CD4-positive, alpha-beta T cell (primary cell): ENCODE data around the gene LIMK2. TPM values are rescaled to one million over a fixed set of nuclear protein-coding genes. Genes with fewer than 3 reads are reported as not detected.

ENCODE experiments used
- ATAC-seq: fragments of 200-7000 bp; cut with Tn5 transposase; one replicate; pipeline ENCODE4 v1.10.0; 2022; ENCODE audit warnings: mild to moderate bottlenecking; ENCODE audit not compliant: poor library complexity
- CTCF ChIA-PET: fragments of 350-600 bp; sonication (Branson Sonifier 250); formaldehyde crosslinking; loops from one replicate; lab custom pipeline; 2021; ENCODE audit warnings: antibody characterized with exemption, inconsistent platforms; lab: Charles Lee
- POLR2A ChIA-PET: fragments of 350-600 bp; sonication (Branson Sonifier 250); formaldehyde crosslinking; loops from one replicate; lab custom pipeline; 2021; ENCODE audit warnings: antibody characterized with exemption, inconsistent platforms; lab: Charles Lee
- DNase-seq, 14 experiments: peaks; one replicate each; pipeline ENCODE4 v3.0.0-alpha.2; 2013 to 2020; ENCODE audit warnings: mixed read lengths in 2 of 14
- H3K27ac ChIP-seq, 2 donors: one replicate each; pipeline versions ENCODE4 v1.5.1 to v1.7.0; 2013; ENCODE audit warnings: low read length in 2 of 2, low read depth in 1 of 2, mild to moderate bottlenecking in 1 of 2
- H3K27me3 ChIP-seq, 2 experiments: 1 replicate in 1 of 2; 2 replicates in 1 of 2; pipeline versions ENCODE4 v1.6.1 to v1.7.0; 2013; ENCODE audit warnings: low read length in 2 of 2, control low read depth in 1 of 2, mild to moderate bottlenecking in 1 of 2, moderate library complexity in 1 of 2; ENCODE audit not compliant: insufficient read depth in 2 of 2, control insufficient read depth in 1 of 2
- H3K36me3 ChIP-seq: one replicate; pipeline ENCODE4 v1.6.1; 2013; ENCODE audit warnings: low read length, control low read depth; ENCODE audit not compliant: insufficient read depth
- H3K4me1 ChIP-seq: one replicate; pipeline ENCODE4 v1.6.1; 2013; ENCODE audit warnings: low read length, control low read depth; ENCODE audit not compliant: insufficient read depth
- H3K4me3 ChIP-seq: one replicate; pipeline ENCODE4 v1.5.1; 2013; ENCODE audit warnings: mild to moderate bottlenecking, low read length, moderate library complexity
- H3K9me3 ChIP-seq, 2 experiments: 1 replicate in 1 of 2; 2 replicates in 1 of 2; pipeline versions ENCODE4 v1.6.1 to v1.7.0; 2013; ENCODE audit warnings: low read length in 2 of 2, mild to moderate bottlenecking in 2 of 2, control low read depth in 1 of 2, moderate library complexity in 1 of 2; ENCODE audit not compliant: control insufficient read depth in 1 of 2, insufficient read depth in 1 of 2
- H3K27ac Mint-ChIP-seq: one replicate; pipeline ENCODE4 v1.8.0; 2020; ENCODE audit warnings: mixed read lengths
- H3K27me3 Mint-ChIP-seq: one replicate; pipeline ENCODE4 v1.8.0; 2021; ENCODE audit warnings: mixed read lengths
- H3K36me3 Mint-ChIP-seq: one replicate; pipeline ENCODE4 v1.8.0; 2021; ENCODE audit warnings: low read depth, mixed read lengths
- H3K4me1 Mint-ChIP-seq: one replicate; pipeline ENCODE4 v1.8.0; 2021; ENCODE audit warnings: low read depth, mixed read lengths
- H3K4me3 Mint-ChIP-seq: one replicate; pipeline ENCODE4 v1.8.0; 2020; ENCODE audit warnings: mild to moderate bottlenecking, mixed read lengths
- H3K9me3 Mint-ChIP-seq: one replicate; pipeline ENCODE4 v1.8.0; 2020; ENCODE audit warnings: mixed read lengths
- CTCF ChIP-seq: fragments of 200-600 bp; IDR thresholded peaks from one replicate; pipeline ENCODE4 v1.8.0; 2022; ENCODE audit warnings: antibody characterized with exemption, mild to moderate bottlenecking
- intact Hi-C, 2 experiments: fragments of 100-400 bp; cut with DNase I in 1 of 2; cut with micrococcal nuclease in 1 of 2; formaldehyde crosslinking; loops; one replicate each; pipeline versions ENCODE4 v1.15.1 to v1.9.0; 2023 to 2025; cut with DNase I, micrococcal nuclease
- total RNA-seq, 174 experiments: library from RNA in 2 of 174; stranded (reverse) in 2 of 174; gene quantifications; one replicate each; pipeline ENCODE4 v1.2.3 and lab custom pipeline; 2021 to 2026

The LIMK2 gene
- total RNA-seq, 2 experiments from 2014 or later = 13.1 to 14.6 TPM

GRCh38 chr22:31178859-31179258 lies 33.2 kb upstream of the LIMK2 start:
- Histone ChIP-seq H3K27me3 (no peaks in the 10 kb centered on the region), H3K36me3 (peaks cover 32% of the 10 kb centered on the region), H3K9me3 (no peaks in the 10 kb centered on the region), H3K4me1 (peaks cover 3% of the 10 kb centered on the region), H3K27ac (no peak overlapping the region), H3K4me3 (no peak overlapping the region)
- CTCF ChIA-PET = interaction anchor here (0.6 kb wide), 1 partner anchor 277 kb away, joined by 4 read pairs; no protein-coding TSS in a partner anchor
- Mint-ChIP-seq H3K9me3 (no peaks in the 10 kb centered on the region), H3K4me1 (peaks cover 28% of the 10 kb centered on the region), H3K27me3 (no peaks in the 10 kb centered on the region), H3K27ac (no peak overlapping the region), H3K4me3 (no peak overlapping the region), H3K36me3 (peaks cover 62% of the 10 kb centered on the region)
- TF ChIP-seq CTCF = no peak
- ATAC-seq = no peak
- no peak for DNase-seq
- POLR2A ChIA-PET = no interaction called here
- intact Hi-C loops = no loop called here

DNA sequence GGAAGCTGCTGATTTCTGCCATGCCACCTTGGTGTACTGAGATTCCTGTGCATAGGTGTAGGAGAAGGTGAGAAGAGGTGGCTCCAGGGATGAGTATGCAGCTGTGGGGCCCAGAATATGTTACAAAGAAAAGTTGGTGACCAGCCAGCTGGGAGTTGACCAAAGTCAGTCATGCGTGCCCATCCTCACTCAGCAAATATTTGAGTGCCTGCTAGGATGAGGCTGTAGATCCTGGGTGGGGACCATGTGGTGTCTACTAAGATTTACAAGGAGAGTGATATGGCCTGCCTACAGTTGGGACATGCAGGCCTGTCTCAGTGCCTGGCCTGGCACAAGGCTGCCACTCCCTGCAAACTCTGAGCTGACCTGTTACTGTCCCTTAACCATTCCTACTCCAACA lies 32.8 kb upstream of the LIMK2 start:
- H3K9me3 ChIP-seq = no peaks in the 10 kb centered on the region
- H3K4me3 ChIP-seq = no peak overlapping the region
- intact Hi-C loops = no loop called here
- peaks cover 3% of the 10 kb centered on the region for H3K4me1 ChIP-seq
- H3K36me3 ChIP-seq = peaks cover 32% of the 10 kb centered on the region
- DNase-seq (no peak), ATAC-seq (no peak)
- H3K4me1 Mint-ChIP-seq = peaks cover 27% of the 10 kb centered on the region
- no peaks in the 10 kb centered on the region for H3K9me3 Mint-ChIP-seq
- ChIA-PET CTCF (interaction anchor here (0.6 kb wide), 1 partner anchor 278 kb away, joined by 4 read pairs; no protein-coding TSS in a partner anchor), POLR2A (no interaction called here)
- H3K27me3 ChIP-seq = no peaks in the 10 kb centered on the region
- no peak overlapping the region for H3K27ac ChIP-seq
- no peak overlapping the region for H3K4me3 Mint-ChIP-seq
- peaks cover 60% of the 10 kb centered on the region for H3K36me3 Mint-ChIP-seq
- H3K27ac Mint-ChIP-seq = no peak overlapping the region
- no peaks in the 10 kb centered on the region for H3K27me3 Mint-ChIP-seq
- TF ChIP-seq CTCF = no peak

- Mint-ChIP-seq H3K36me3 (peaks cover 72% of the 10 kb centered on the region), H3K27me3 (no peaks in the 10 kb centered on the region), H3K9me3 (no peaks in the 10 kb centered on the region), H3K4me1 (peaks cover 3% of the 10 kb centered on the region), H3K4me3 (no peak overlapping the region), H3K27ac (no peak overlapping the region)
- Histone ChIP-seq H3K27me3 (no peaks in the 10 kb centered on the region), H3K36me3 (peaks cover 34% of the 10 kb centered on the region), H3K4me3 (no peak overlapping the region), H3K27ac (no peak overlapping the region), H3K4me1 (peaks cover 3% of the 10 kb centered on the region), H3K9me3 (no peaks in the 10 kb centered on the region)
- DNase-seq (no peak), ATAC-seq (no peak)
- no peak for TF ChIP-seq CTCF
- POLR2A ChIA-PET = no interaction called here
- intact Hi-C loops = no loop called here
- CTCF ChIA-PET = no interaction called here
These were observed 28.1 kb upstream of the LIMK2 start for GRCh38 chr22:31184015-31184414.
